Measurements from ENCODE around the gene OR4D1.

Gene OR4D1

GRCh38 chr17:58156839-58157803 is 8.9 kb downstream of the OR4D1 start:
- DNase-seq = peak; percentile 71

DNA sequence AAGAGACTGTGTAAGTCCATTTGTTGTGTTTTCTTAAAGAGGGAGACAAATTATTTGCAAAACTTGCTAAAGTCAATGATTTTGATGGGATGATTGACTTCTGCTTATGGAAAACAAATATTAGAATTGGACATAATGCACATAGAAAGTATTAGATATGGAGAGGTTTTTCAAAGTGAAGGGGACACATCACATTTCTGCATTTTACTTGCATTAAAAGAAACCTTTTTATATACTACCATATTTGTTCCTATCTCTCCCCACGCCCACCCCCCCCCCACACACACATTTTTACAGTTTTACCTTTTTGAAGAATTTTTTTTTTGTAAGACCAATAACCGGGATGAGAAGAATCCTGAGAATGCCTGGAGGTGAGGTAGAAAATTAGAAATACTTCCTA is 10.0 kb downstream of the OR4D1 start:
- DNase-seq = no peak

DNA sequence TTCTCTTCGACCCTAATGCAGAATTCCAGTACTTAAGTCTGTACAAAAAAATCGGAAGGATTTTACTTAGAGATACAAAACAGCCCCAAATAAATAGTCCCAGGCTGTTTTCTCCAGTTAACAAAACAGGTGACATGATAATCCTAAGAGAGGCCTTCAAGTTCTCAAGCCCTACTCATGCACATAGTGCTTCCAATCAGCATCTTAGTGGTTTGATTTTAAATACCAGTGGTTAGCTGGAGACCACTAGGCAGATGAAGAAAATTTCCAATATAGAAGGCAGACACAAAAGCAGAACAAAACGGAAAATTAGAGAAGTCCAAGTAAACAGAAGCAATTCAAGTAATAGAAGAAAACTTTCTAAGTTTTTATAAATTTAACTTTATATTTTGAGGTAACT is 13.4 kb downstream of the OR4D1 start:
- no peak for DNase-seq

DNA sequence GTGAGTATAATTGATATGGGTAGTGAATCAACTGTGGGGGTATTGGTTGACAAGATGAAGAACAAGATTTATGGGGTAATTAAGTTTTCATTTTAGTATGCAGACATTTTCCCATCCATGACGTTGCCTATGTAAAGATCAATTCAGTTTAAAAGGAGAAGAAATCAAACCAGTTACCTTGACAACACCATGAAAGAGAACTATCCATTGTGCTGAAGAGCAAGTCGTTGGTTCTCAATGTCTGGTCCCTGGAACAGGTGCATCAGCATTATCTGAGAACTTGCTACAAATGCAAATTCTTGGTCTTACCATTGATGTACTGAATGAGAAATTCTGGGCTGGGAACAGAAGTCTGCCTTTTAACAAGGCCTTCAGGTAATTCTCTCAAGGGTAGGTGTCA is 17.8 kb downstream of the OR4D1 start:
- DNase-seq = no peak

- no peak for DNase-seq
Measured at GRCh38 chr17:58166682-58167081, 18.5 kb downstream of the OR4D1 start, which contains the start of gene OR4D2. OR4D2 (plus strand) TSS chr17:58166982; CDS start chr17:58169656, 2,674 bp downstream.

GRCh38 chr17:58170622-58171021 is 22.4 kb downstream of the OR4D1 start:
- peak; percentile 33 for DNase-seq

GRCh38 chr17:58172369-58173071 is 24.3 kb downstream of the OR4D1 start:
- DNase-seq = peak; percentile 78

GRCh38 chr17:58174871-58175270 is 26.7 kb downstream of the OR4D1 start:
- DNase-seq = no peak

DNA sequence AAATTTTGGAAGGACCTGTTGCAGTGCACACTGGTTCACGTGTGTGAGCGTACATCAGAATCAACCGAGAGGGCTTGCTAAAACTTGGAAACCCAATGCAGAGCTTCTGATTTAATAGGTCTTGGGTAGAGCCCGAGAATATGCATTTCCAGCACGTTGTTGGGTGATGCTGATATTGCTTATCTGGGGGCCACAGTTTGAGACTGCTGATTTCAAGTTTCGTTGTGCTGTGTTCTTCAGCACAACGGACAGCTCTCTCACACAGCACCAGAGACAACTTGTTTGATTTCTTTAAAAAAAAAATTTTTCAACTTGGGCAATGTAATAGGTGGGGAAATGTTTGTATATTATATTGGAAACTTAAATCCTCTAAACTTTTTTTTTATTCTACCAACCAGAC is 28.0 kb downstream of the OR4D1 start:
- no peak for DNase-seq

DNA sequence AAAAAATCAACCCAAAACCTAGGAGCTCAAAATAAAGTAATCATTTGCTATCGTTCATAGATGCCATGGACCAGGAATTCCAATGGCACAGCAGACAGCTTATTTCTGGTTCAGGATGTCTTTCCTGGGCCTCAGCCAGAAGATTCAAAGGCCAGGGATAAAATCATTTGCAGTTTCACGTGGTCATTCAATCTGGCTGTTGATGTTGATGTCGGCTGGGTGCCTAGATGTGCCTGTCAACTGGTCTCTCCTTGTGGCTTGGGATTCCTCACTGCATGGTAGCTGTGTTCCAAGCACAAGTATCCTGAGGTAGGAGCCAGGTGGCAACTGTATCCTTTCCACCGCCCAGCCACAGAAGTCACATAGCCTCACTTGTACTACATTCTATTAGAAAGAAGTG is 33.6 kb downstream of the OR4D1 start:
- no peak for DNase-seq

DNA sequence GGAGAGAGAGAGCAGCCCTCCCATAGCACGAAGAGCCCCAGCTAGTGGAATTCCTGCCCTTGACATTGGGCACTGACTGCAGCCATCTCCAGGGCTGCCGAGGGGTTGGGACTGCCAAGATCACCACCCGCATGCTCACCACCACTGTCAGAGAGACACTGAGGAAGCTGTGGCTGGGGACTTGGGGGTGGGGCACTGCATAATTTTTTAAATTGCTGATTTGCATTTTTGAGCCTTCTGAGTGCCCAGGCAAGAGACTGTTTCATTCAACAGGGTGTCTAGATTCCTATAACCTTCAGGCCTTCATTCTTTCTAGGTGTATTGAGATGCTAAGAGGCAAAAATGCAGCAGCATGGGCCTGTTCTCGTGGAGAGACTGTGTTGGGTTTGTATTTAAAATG is 35.3 kb downstream of the OR4D1 start:
- DNase-seq = no peak

DNA sequence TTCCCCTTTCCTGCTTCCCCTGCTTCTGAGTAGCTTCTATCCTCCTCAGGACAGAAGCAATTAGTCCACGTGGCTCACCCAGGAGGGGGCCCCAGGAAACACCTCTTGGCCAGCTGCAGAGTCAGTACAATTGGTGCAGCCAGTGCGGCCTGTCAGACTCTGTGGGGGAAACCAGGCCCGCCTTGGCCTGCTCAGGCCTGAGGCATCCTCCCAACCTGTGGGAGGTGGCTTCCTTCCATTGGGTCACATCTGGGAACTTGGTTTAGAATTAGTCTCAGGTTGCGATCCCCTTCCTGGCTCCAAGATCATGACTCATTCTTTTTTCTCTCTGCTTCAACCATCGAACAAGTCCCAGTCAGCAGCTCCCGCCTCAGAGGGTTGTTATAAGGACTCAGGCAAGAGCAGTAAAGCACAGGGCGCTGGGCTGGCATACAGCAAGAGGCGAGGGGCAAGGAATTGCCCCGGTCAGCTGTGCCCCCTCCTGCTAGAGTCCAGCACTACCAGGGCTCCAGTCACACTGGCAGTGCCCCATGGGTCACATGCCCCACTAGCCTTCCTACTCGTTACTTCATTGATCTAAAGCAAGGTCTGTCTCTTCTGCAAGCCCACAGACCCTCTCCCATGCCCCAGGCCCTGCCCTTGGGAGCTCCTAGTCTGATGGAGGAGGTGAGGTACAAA is 36.3 kb downstream of the OR4D1 start:
- DNase-seq = no peak

DNA sequence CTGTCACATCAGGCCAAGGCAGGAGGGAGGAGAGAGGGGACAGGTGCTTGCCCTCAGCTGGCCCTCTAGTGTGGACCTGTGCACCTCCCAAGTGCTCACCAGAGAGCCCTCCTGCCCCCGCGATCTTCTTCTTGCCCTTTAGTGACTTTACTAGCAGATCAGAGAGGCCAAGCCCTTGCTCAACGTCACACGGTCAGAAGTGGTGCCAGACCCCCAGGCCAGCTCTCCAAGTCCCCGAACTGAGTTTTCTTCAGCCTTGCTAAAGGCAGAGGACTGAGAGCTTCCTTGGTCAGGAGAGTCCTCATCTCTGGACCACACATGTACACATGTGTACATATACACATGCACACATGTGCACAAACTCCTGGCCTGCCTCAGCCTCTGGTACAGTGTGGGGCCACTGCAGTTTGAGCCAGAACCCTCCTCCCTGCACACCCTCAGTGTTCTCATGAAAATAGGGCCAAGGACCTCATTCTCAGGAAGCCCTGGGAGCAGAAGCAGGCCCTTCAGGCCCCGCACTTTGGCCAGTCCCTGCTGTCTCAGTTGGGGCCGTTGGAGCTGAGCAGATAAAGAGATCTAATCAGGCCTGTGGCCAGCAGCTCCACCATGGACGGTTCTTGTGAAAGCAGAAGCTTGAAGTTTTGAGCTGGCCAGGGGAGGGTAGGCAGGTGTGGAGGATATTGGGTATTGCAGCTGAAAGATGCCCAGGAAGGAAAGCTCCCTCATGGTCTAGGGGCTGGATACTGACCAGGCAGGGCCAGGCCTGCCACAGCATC is 37.0 kb downstream of the OR4D1 start:
- DNase-seq = no peak

- no peak for DNase-seq
Measured at GRCh38 chr17:58186591-58186990, 38.4 kb downstream of the OR4D1 start.

DNA sequence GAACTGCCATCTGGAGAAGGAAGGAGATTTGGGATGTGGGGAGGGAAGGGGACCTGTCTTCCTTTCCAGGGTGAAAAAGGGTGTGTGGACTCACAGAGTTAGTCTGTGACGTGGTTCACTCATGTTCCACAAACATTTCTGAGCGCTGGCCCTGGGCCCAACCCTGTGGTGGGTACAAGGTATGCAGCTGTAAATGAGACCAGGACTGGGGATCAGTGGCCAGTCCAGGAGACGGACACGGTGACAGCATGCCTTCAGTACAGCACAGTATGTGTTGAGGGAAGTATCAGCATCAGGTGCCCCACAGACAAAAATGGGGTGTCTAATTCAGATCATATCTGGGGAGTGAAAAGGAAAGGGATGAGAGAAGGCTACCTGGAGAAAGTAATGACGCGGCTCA is 38.9 kb downstream of the OR4D1 start:
- no peak for DNase-seq

DNA sequence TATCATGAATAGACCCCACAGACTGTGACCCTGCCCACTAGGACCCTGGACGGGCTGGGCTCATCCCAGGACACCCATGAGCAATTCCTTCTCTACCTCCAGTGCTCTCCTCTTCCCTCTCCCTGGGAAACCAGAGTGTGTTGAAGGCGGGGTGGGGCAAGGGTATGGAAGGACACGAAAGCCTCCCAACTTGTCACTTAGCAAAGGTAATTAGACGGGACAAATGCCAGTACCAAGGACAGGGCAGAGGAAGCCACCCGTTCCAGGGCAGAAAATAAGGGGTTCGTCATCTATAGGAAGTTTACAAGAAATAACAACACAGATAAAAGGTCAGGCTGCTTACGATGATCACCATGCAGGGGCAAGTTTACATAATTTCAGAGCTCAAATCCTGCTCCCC is 39.5 kb downstream of the OR4D1 start:
- no peak for DNase-seq

- DNase-seq = no peak
Measured at GRCh38 chr17:58189436-58190146, 41.4 kb downstream of the OR4D1 start.

DNA sequence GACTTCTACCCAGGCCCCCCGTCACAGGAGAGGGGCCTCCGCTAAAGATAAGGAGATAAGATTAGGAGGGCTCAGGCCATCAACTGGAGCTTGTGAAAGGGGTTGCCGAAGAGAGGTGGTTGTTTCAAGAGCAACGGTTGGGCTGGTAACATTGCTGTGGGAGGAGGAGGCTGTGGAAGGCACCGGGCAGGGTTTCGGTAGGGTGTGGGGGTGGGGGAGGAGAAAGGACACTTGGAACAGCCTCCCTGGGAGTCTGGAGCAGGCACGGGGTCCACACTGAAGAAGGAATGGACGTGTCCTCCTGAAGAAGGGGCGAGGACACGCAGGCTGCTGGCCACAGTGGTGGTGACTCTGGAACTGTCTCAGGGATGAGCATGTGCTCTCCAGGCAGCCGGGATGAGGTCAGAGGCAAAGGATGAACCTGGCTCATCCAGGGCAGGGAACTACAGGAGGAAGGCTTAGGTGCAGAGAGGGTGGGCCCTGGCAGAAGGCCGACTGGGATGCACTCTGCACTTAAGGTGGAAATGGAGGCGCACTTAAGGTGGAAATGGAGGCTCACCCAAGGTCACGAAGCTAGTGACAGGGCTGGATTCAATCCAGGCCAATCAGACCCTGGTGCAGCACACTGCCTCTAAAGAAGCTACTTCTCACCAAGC is 43.2 kb downstream of the OR4D1 start:
- DNase-seq = no peak

- no peak for DNase-seq
Measured at GRCh38 chr17:58192612-58193011, 44.4 kb downstream of the OR4D1 start, which contains the start of gene EPX. EPX (plus strand) TSS chr17:58192726; CDS start chr17:58192847, 121 bp downstream.

GRCh38 chr17:58193641-58194255 is 45.6 kb downstream of the OR4D1 start:
- no peak for DNase-seq

All from CD4-positive, alpha-beta T cell treated with Interleukin-10 for 1 hour (primary cell).